Activated CD8-positive, alpha-beta T cell treated with anti-CD3 and anti-CD28 coated beads for 36 hours (primary cell): ENCODE results near the gene ITGA2B. TPM values are rescaled to one million over a fixed set of nuclear protein-coding genes. Genes with fewer than 3 reads are reported as not detected.

Experiments used
- ATAC-seq: fragments of 200-7000 bp; cut with Tn5 transposase; one replicate; pipeline ENCODE4 v1.10.0; 2021; ENCODE audit warnings: mild to moderate bottlenecking, moderate library complexity
- CTCF ChIA-PET: fragments of 350-600 bp; sonication (Branson Sonifier 250); formaldehyde crosslinking; loops from one replicate; lab custom pipeline; 2021; ENCODE audit warnings: antibody characterized with exemption; lab: Charles Lee
- POLR2A ChIA-PET: fragments of 350-600 bp; sonication (Branson Sonifier 250); formaldehyde crosslinking; loops from one replicate; lab custom pipeline; 2021; ENCODE audit warnings: antibody characterized with exemption; lab: Charles Lee
- DNase-seq: peaks from one replicate; pipeline ENCODE4 v3.0.0-alpha.2; 2020
- H3K27ac Mint-ChIP-seq: one replicate; pipeline ENCODE4 v1.8.0; 2021; ENCODE audit warnings: mild to moderate bottlenecking, mixed read lengths
- H3K27me3 Mint-ChIP-seq: one replicate; pipeline ENCODE4 v1.8.0; 2021; ENCODE audit warnings: mixed read lengths
- H3K36me3 Mint-ChIP-seq: one replicate; pipeline ENCODE4 v1.8.0; 2021; ENCODE audit warnings: low read depth, mixed read lengths
- H3K4me1 Mint-ChIP-seq: one replicate; pipeline ENCODE4 v1.8.0; 2021; ENCODE audit warnings: low read depth, mixed read lengths
- H3K4me3 Mint-ChIP-seq: one replicate; pipeline ENCODE4 v1.8.0; 2021; ENCODE audit warnings: mild to moderate bottlenecking, moderate library complexity, mixed read lengths
- H3K9me3 Mint-ChIP-seq: one replicate; pipeline ENCODE4 v1.8.0; 2021; ENCODE audit warnings: mixed read lengths
- intact Hi-C: fragments of 100-400 bp; cut with micrococcal nuclease; formaldehyde crosslinking; loops from one replicate; pipeline ENCODE4 v1.10.0; 2022
- total RNA-seq, 2 experiments: library from RNA; stranded (reverse); gene quantifications; one replicate each; pipeline ENCODE4 v1.2.3, GENCODE V29; 2021
- TF ChIP-seq, protein P1 (sequence below): fragments of 200-600 bp; IDR thresholded peaks from one replicate; pipeline ENCODE4 v1.8.0; 2022; ENCODE audit warnings: antibody characterized with exemption, mild to moderate bottlenecking

The ITGA2B gene
- total RNA-seq = 1 to 10 TPM; 1.1 to 1.7 TPM

DNA sequence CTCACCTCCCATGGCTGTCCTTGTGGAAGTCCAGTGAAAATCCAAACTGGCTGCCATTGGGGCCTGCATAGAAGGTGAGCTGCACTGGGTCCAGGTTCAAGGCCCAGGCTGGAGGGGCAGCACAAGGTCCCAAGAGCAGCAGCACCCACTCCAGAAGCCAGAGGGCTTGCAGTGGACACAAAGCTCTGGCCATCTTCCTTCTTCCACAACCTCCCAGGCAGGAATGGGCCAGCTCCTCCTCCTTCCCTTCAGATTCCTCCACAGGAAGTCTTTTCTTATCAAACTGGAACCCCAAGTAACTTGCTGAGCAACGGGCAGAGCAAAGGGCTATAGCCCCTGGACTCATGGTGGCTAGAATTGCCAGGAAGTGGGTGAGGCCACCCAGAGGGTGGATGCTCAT is at the start of gene ITGA2B:
Gene ITGA2B, minus strand, starts transcription at position 369 of the 400 bp plus-strand sequence. Its CDS starts 176 bp downstream, at position 193.
- H3K9me3 Mint-ChIP-seq = no peaks in the 10 kb centered on the region
- no peak within 1 kb of the TSS for H3K27ac Mint-ChIP-seq
- TF ChIP-seq, protein P1, sequence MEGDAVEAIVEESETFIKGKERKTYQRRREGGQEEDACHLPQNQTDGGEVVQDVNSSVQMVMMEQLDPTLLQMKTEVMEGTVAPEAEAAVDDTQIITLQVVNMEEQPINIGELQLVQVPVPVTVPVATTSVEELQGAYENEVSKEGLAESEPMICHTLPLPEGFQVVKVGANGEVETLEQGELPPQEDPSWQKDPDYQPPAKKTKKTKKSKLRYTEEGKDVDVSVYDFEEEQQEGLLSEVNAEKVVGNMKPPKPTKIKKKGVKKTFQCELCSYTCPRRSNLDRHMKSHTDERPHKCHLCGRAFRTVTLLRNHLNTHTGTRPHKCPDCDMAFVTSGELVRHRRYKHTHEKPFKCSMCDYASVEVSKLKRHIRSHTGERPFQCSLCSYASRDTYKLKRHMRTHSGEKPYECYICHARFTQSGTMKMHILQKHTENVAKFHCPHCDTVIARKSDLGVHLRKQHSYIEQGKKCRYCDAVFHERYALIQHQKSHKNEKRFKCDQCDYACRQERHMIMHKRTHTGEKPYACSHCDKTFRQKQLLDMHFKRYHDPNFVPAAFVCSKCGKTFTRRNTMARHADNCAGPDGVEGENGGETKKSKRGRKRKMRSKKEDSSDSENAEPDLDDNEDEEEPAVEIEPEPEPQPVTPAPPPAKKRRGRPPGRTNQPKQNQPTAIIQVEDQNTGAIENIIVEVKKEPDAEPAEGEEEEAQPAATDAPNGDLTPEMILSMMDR = no peak
- peaks cover 16% of the 10 kb centered on the region for H3K27me3 Mint-ChIP-seq
- intact Hi-C loops = no loop called here
- ChIA-PET CTCF (no interaction called here), POLR2A (no interaction called here)
- H3K36me3 Mint-ChIP-seq = no peaks in the 10 kb centered on the region
- ATAC-seq (no peak), DNase-seq (no peak)
- no peak within 1 kb of the TSS for H3K4me3 Mint-ChIP-seq
- peaks cover 17% of the 10 kb centered on the region for H3K4me1 Mint-ChIP-seq

DNA sequence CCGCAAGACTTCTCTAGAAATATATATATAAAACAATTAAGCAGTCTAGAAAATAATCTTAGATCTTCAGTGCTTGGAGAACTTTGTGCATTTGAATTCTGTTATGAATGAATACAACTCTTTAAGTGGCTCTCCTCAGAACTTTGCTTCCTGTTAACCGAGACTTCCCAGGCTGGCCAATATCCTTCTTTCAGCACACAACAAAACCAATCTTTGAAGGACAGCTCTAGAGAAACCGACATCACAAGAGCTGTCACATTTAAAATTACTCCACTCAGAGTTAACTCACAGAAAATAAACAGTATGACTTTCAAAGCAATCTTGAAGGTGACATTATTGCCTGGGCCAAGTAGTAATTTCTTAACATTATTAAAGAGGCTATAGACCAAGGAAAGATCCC is 49.7 kb upstream of the ITGA2B start:
- DNase-seq (no peak), ATAC-seq (no peak)
- Mint-ChIP-seq H3K4me1 (peaks cover 19% of the 10 kb centered on the region), H3K4me3 (no peak overlapping the region), H3K9me3 (no peaks in the 10 kb centered on the region), H3K36me3 (peaks cover 9% of the 10 kb centered on the region), H3K27me3 (no peaks in the 10 kb centered on the region), H3K27ac (peak overlapping the region; percentile 50)
- TF ChIP-seq, protein P1 = no peak
- POLR2A ChIA-PET = no interaction called here
- intact Hi-C loops = no loop called here
- CTCF ChIA-PET = no interaction called here

- Mint-ChIP-seq H3K27ac (peak overlapping the region; percentile 50), H3K9me3 (no peaks in the 10 kb centered on the region), H3K4me3 (no peak overlapping the region), H3K36me3 (peaks cover 11% of the 10 kb centered on the region), H3K4me1 (peaks cover 19% of the 10 kb centered on the region), H3K27me3 (no peaks in the 10 kb centered on the region)
- intact Hi-C loops = no loop called here
- CTCF ChIA-PET = no interaction called here
- POLR2A ChIA-PET = no interaction called here
- DNase-seq (peak; percentile 30), ATAC-seq (peak; percentile 66)
- TF ChIP-seq, protein P1 = no peak
These were observed 49.2 kb upstream of the ITGA2B start for GRCh38 chr17:44438636-44439035.

DNA sequence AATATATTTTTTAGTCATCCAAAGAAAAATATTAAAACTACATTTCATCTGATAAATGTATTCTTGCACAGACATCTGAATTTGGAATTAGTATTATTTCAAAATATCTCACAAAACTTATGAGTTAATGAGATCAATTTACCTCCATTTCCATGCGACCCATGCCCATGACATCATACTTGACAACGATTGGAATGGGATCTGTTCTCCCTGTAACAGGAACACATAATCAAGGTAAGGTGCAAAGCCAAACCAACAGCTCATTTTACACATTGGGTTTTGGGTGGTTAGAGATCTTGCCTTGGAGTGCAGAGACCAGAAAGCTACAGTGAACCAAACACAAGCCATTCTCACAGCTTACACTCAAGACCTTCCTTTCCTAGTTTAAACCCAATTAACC is 46.9 kb upstream of the ITGA2B start:
- H3K36me3 Mint-ChIP-seq = peaks cover 21% of the 10 kb centered on the region
- TF ChIP-seq, protein P1 = no peak
- H3K9me3 Mint-ChIP-seq = no peaks in the 10 kb centered on the region
- CTCF ChIA-PET = interaction anchor here (2.0 kb wide), 1 partner anchor 10 kb away, joined by 5 read pairs; no protein-coding TSS in a partner anchor
- intact Hi-C loops = no loop called here
- peaks cover 19% of the 10 kb centered on the region for H3K4me1 Mint-ChIP-seq
- POLR2A ChIA-PET = no interaction called here
- H3K27me3 Mint-ChIP-seq = no peaks in the 10 kb centered on the region
- no peak overlapping the region for H3K4me3 Mint-ChIP-seq
- H3K27ac Mint-ChIP-seq = no peak overlapping the region
- no peak for ATAC-seq
- DNase-seq = no peak

- ChIA-PET CTCF (interaction anchor here (1.3 kb wide), 1 partner anchor 10 kb away, joined by 3 read pairs; no protein-coding TSS in a partner anchor), POLR2A (interaction anchor here (1.0 to 1.5 kb wide), 3 partner anchors 18 to 71 kb away, joined by 3 to 4 read pairs (median 3); partner anchors contain the start of gene GPATCH8)
- no peaks in the 10 kb centered on the region for H3K27me3 Mint-ChIP-seq
- H3K36me3 Mint-ChIP-seq = peaks cover 24% of the 10 kb centered on the region
- H3K4me1 Mint-ChIP-seq = no peaks in the 10 kb centered on the region
- intact Hi-C loops = no loop called here
- no peaks in the 10 kb centered on the region for H3K9me3 Mint-ChIP-seq
- H3K4me3 Mint-ChIP-seq = no peak overlapping the region
- DNase-seq (no peak), ATAC-seq (no peak)
- H3K27ac Mint-ChIP-seq = no peak overlapping the region
- TF ChIP-seq, protein P1 = no peak
These were observed 43.1 kb upstream of the ITGA2B start for GRCh38 chr17:44432254-44433157.
